Gastrocnemius medialis (tissue), 4 donors: ENCODE results near the gene CLHC1.

ENCODE experiments used
- POLR2A ChIP-seq, 2 donors: fragments of 450-650 bp; IDR thresholded peaks; one replicate each; pipeline ENCODE4 v1.6.1; 2017; ENCODE audit warnings: antibody characterized with exemption in 2 of 2, mild to moderate bottlenecking in 2 of 2, moderate library complexity in 2 of 2
- TF ChIP-seq, protein P1 (sequence below), 5 experiments: fragments of 450-650 bp in 3 of 5; fragments of 200-600 bp in 2 of 5; sonication (generic) in 2 of 5; IDR thresholded peaks in 4 of 5; conservative IDR thresholded peaks in 1 of 5; 1 replicate in 4 of 5; 2 replicates in 1 of 5; pipeline ENCODE4 v1.5.1; 2016 to 2019; ENCODE audit warnings: antibody characterized with exemption in 5 of 5, mild to moderate bottlenecking in 3 of 5, moderate library complexity in 3 of 5

DNA sequence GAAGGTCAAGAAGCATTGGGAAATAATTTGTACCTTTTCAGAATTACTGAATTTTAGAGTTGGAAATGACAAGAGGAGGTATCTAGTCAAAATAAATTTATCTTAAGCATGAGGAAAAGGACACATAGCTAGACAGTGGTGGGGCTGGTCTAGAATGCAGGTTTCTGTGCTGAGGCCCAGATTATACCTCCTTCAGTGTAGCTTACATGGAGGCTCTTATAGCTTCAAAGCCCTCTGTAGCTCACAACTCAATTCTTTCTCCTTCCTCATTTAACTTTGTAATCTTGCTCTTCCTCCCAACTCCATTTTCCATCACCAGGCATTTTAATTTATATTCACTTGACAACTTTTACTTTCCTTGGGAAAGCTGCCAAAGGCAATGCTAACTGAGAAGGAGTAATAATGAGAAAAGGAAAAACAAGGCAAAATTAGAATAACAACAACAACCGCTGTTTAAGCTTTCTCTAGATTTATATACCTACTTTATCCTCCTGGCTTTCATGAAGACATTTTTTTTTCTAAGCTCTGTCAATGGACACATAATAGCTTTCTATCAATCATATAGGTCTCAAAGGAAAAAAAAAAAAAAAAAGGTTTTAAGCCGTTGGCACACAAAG is 58.5 kb downstream of the CLHC1 start:
- no peak for TF ChIP-seq POLR2A (IDR thresholded peaks at IDR 0.05)
- TF ChIP-seq, protein P1, sequence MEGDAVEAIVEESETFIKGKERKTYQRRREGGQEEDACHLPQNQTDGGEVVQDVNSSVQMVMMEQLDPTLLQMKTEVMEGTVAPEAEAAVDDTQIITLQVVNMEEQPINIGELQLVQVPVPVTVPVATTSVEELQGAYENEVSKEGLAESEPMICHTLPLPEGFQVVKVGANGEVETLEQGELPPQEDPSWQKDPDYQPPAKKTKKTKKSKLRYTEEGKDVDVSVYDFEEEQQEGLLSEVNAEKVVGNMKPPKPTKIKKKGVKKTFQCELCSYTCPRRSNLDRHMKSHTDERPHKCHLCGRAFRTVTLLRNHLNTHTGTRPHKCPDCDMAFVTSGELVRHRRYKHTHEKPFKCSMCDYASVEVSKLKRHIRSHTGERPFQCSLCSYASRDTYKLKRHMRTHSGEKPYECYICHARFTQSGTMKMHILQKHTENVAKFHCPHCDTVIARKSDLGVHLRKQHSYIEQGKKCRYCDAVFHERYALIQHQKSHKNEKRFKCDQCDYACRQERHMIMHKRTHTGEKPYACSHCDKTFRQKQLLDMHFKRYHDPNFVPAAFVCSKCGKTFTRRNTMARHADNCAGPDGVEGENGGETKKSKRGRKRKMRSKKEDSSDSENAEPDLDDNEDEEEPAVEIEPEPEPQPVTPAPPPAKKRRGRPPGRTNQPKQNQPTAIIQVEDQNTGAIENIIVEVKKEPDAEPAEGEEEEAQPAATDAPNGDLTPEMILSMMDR (IDR thresholded peaks at IDR 0.05 in 4 of 5, conservative IDR thresholded peaks at IDR 0.05 in 1 of 5) = no peak
